Mucosa of rectum (tissue), 2 donors: ENCODE data around the gene MYPOP.

Source experiments
- H3K27ac ChIP-seq, 2 donors: one replicate each; pipeline ENCODE4 v1.7.0; 2013; ENCODE audit warnings: inconsistent platforms in 2 of 2, low read depth in 2 of 2, low read length in 2 of 2
- H3K27me3 ChIP-seq, 2 donors: one replicate each; pipeline ENCODE4 v1.7.0; 2013; ENCODE audit warnings: low read length in 2 of 2; ENCODE audit not compliant: control insufficient read depth in 2 of 2, insufficient read depth in 2 of 2
- H3K36me3 ChIP-seq, 2 donors: one replicate each; pipeline ENCODE4 v1.7.0; 2013; ENCODE audit warnings: low read length in 2 of 2; ENCODE audit not compliant: control insufficient read depth in 2 of 2, insufficient read depth in 2 of 2
- H3K4me1 ChIP-seq, 2 donors: one replicate each; pipeline ENCODE4 v1.7.0; 2013; ENCODE audit warnings: low read length in 2 of 2, mild to moderate bottlenecking in 1 of 2; ENCODE audit not compliant: control insufficient read depth in 2 of 2, insufficient read depth in 2 of 2
- H3K4me3 ChIP-seq, 2 donors: one replicate each; pipeline ENCODE4 v1.7.0; 2013; ENCODE audit warnings: low read length in 2 of 2
- H3K9ac ChIP-seq, 2 donors: one replicate each; pipeline ENCODE4 v1.7.0; 2013; ENCODE audit warnings: low read length in 2 of 2, low read depth in 1 of 2, mild to moderate bottlenecking in 1 of 2
- H3K9me3 ChIP-seq, 2 donors: one replicate each; pipeline ENCODE4 v1.7.0; 2013; ENCODE audit warnings: low read length in 2 of 2; ENCODE audit not compliant: control insufficient read depth in 2 of 2
- donor health status: healthy.
- donor health status: Normal muscosa, but diverticular disease.

MYPOP gene

GRCh38 chr19:45929247-45929646 lies 26.8 kb upstream of the MYPOP start:
- H3K36me3 ChIP-seq: no peaks in the 10 kb centered on the region
- H3K27ac ChIP-seq: no peak overlapping the region
- peaks cover 0 to 2% of the 10 kb centered on the region in 2 donors for H3K27me3 ChIP-seq
- H3K9ac ChIP-seq: no peak overlapping the region
- peaks cover 0 to 8% of the 10 kb centered on the region in 2 donors for H3K4me1 ChIP-seq
- H3K4me3 ChIP-seq: no peak overlapping the region
- H3K9me3 ChIP-seq: no peaks in the 10 kb centered on the region

GRCh38 chr19:45927565-45928261 lies 25.3 kb upstream of the MYPOP start:
- H3K4me1 ChIP-seq: peaks cover 0 to 8% of the 10 kb centered on the region in 2 donors

GRCh38 chr19:45924891-45925447 lies 22.6 kb upstream of the MYPOP start:
- H3K4me1 ChIP-seq: peaks cover 0 to 8% of the 10 kb centered on the region in 2 donors
- no peaks in the 10 kb centered on the region for H3K36me3 ChIP-seq
- H3K9me3 ChIP-seq: no peaks in the 10 kb centered on the region
- H3K9ac ChIP-seq: no peak overlapping the region
- no peak overlapping the region for H3K4me3 ChIP-seq
- H3K27ac ChIP-seq: no peak overlapping the region
- H3K27me3 ChIP-seq: peaks cover 0 to 5% of the 10 kb centered on the region in 2 donors

More at GRCh38 chr19:45927565-45928261, 25.3 kb upstream of the MYPOP start:
- H3K27ac ChIP-seq: no peak overlapping the region
- no peak overlapping the region for H3K9ac ChIP-seq
- peaks cover 0 to under 1% of the 10 kb centered on the region in 2 donors for H3K27me3 ChIP-seq
- no peaks in the 10 kb centered on the region for H3K36me3 ChIP-seq
- peak overlapping the region in 1 of 2 donors; percentile 7 for H3K4me3 ChIP-seq
- H3K9me3 ChIP-seq: no peaks in the 10 kb centered on the region

GRCh38 chr19:45922281-45922680 lies 19.9 kb upstream of the MYPOP start:
- H3K9ac ChIP-seq: no peak overlapping the region
- peaks cover 0 to 5% of the 10 kb centered on the region in 2 donors for H3K27me3 ChIP-seq
- no peaks in the 10 kb centered on the region for H3K36me3 ChIP-seq
- no peak overlapping the region for H3K27ac ChIP-seq
- no peaks in the 10 kb centered on the region for H3K4me1 ChIP-seq
- H3K4me3 ChIP-seq: no peak overlapping the region
- no peaks in the 10 kb centered on the region for H3K9me3 ChIP-seq

DNA sequence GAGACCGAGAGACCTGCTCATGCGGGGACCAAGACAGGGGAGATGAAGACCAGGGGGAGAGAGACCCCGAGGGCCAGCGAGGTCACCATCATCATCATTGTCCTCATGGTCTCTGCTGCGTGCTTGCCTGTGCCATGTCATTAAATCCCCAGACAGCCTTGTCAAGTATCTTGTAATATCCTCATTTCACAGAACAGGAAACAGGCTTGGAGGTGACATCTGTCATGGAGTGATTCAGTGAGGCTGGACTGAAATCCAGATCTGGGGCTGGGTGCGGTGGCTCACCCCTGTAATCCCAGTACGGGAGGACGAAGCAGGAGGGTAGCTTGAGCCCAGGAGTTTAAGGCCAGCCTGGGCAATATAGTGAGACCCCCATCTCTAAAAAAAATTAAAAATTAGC lies 18.0 kb upstream of the MYPOP start:
- no peaks in the 10 kb centered on the region for H3K36me3 ChIP-seq
- peaks cover 0 to 5% of the 10 kb centered on the region in 2 donors for H3K27me3 ChIP-seq
- no peak overlapping the region for H3K4me3 ChIP-seq
- no peaks in the 10 kb centered on the region for H3K4me1 ChIP-seq
- H3K9me3 ChIP-seq: no peaks in the 10 kb centered on the region
- no peak overlapping the region for H3K9ac ChIP-seq
- H3K27ac ChIP-seq: no peak overlapping the region

- Histone ChIP-seq H3K4me1 (no peaks in the 10 kb centered on the region), H3K9ac (no peak overlapping the region), H3K27ac (no peak overlapping the region), H3K36me3 (no peaks in the 10 kb centered on the region), H3K9me3 (no peaks in the 10 kb centered on the region), H3K27me3 (peaks cover 0 to 5% of the 10 kb centered on the region in 2 donors), H3K4me3 (no peak overlapping the region)
These were observed 17.3 kb upstream of the MYPOP start for GRCh38 chr19:45919678-45920077.

DNA sequence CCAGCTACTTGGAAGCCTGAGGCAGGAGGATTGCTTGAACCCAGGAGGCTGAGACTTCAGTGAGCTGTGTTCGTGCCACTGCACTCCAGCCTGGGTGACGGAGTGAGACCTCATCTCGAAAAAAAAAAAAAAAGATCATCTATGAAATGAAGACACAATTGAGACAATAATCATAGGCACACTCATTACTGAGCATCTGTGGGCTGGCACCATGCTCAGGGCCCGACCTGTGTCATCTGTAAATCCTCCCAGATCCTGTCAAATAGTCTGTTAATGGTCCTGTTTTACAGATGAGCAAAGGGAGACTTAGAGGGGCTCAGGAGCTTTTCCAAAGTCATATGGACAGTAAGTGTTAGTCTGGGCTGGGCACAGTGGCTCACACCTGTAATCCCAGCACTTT lies 16.3 kb upstream of the MYPOP start:
- no peak overlapping the region for H3K27ac ChIP-seq
- H3K9ac ChIP-seq: no peak overlapping the region
- H3K27me3 ChIP-seq: peaks cover 0 to 5% of the 10 kb centered on the region in 2 donors
- no peak overlapping the region for H3K4me3 ChIP-seq
- H3K9me3 ChIP-seq: no peaks in the 10 kb centered on the region
- no peaks in the 10 kb centered on the region for H3K36me3 ChIP-seq
- H3K4me1 ChIP-seq: no peaks in the 10 kb centered on the region

DNA sequence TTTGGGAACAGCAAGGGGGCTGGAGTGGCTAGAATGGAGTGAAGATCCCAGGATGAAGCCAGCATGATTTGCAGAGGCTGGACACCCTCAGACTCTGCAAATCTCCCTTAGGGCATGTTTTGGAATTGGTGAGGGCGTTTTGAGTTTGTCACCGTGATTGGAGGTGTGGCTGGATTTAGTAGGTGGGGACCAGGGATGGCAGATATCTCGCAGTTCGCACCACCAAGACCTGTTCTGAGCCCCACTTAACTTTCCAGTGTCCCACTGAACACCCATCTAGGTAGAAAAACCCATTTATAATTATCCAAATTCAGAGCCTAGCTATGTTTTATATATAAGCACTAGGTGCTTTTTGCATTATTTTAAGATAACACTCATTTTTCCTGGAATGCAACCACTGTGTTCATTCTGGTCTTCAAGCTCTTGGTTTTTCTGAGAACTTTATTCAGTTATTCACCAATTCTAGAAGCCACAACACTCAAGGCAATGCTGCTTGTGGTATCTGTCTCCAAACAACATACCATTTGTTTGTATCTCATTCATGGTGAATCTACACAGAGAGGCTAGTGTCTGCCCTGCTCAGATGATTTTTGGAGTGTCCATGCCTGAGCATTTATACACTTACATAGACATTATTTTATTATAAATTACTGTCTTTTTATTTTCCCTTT lies 15.1 kb upstream of the MYPOP start:
- Histone ChIP-seq H3K4me3 (no peak overlapping the region), H3K9ac (no peak overlapping the region)

DNA sequence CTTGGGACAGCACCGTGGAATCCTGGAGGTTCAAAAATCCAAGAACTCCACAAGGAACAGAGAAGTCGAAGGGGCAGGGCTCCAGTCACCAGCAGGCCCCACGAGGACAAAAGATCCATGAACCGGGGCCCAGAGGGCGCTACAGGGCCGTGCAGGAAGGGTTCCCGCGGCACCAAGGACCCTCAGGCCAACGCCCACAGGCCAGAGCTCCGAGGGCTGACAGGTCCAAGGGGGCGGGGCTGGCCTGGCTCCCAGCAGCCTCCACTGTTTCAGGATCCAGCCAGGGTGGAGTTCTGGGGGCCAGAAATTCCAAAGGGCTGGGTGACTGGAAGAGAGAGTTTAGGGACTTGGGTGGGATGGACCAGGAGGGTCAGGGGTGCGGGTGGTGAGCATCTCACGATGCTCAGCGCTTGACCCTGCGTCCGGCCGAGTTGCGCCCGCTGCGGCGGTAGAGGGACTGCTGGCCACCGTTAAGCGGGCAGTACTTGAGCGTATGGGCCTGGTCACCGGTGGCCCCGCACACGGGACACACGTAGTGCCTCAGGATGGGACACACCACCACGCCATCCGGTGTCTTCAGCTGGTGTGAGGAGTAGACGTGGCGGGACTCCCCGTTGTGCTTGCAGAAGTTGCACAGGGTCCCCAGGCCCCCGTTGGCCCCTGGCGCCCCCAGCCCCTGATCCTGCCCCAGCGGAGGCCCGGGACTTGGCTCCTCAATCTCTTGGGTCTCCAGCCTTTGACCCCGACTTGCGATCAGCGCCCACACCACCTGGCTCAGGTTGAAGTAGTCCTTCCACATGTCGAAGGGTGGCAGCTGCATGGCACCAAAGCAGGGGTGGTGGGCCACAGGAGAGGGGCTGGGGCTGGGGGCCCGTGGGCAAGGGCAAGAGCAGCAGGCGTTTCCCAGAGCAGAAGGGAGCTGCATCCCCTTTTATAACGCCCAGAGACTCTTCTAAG lies 11.7 kb upstream of the MYPOP start, which contains the start of gene NANOS2:
TSS of gene NANOS2 (minus strand) at position 905 of the 957 bp plus-strand sequence. CDS start at position 820, 85 bp downstream.
- H3K4me3 ChIP-seq: no peak within 1 kb of the TSS
- H3K9me3 ChIP-seq: no peaks in the 10 kb centered on the region
- no peaks in the 10 kb centered on the region for H3K4me1 ChIP-seq
- H3K36me3 ChIP-seq: no peaks in the 10 kb centered on the region
- H3K27me3 ChIP-seq: peaks cover 0 to 3% of the 10 kb centered on the region in 2 donors
- H3K27ac ChIP-seq: no peak within 1 kb of the TSS
- H3K9ac ChIP-seq: no peak within 1 kb of the TSS

More for the DNA sequence above, 15.1 kb upstream of the MYPOP start:
- Histone ChIP-seq H3K4me1 (no peaks in the 10 kb centered on the region), H3K27ac (no peak overlapping the region), H3K9me3 (no peaks in the 10 kb centered on the region), H3K27me3 (peaks cover 0 to 5% of the 10 kb centered on the region in 2 donors), H3K36me3 (no peaks in the 10 kb centered on the region)
